Type B pancreatic cell (in vitro differentiated cells): ENCODE measurements around the gene IFFO2. TPM values are rescaled to one million over a fixed set of nuclear protein-coding genes. Genes with fewer than 3 reads are reported as not detected.

Experiments used
- DNase-seq: peaks from one replicate; pipeline ENCODE4 v3.0.0; 2021; ENCODE audit warnings: mixed read lengths; ENCODE audit not compliant: unreplicated experiment; ENCODE audit errors: extremely low spot score
- H3K27ac Mint-ChIP-seq: 2 replicates; pipeline ENCODE4 v1.8.0; 2021; ENCODE audit warnings: mild to moderate bottlenecking, mixed read lengths
- H3K27me3 Mint-ChIP-seq: 2 replicates; pipeline ENCODE4 v1.8.0; 2021; ENCODE audit warnings: mixed read lengths
- H3K36me3 Mint-ChIP-seq: 2 replicates; pipeline ENCODE4 v1.8.0; 2021; ENCODE audit warnings: mixed read lengths
- H3K4me1 Mint-ChIP-seq: one replicate; pipeline ENCODE4 v1.8.0; 2021; ENCODE audit warnings: mixed read lengths; ENCODE audit not compliant: unreplicated experiment
- H3K4me3 Mint-ChIP-seq: 2 replicates; pipeline ENCODE4 v1.8.0; 2021; ENCODE audit warnings: mild to moderate bottlenecking, mixed read lengths
- H3K9me3 Mint-ChIP-seq: 2 replicates; pipeline ENCODE4 v1.8.0; 2021; ENCODE audit warnings: mixed read lengths
- CTCF ChIP-seq: fragments of 200-600 bp; sonication (generic); conservative IDR thresholded peaks from 2 replicates; pipeline ENCODE4 v1.5.0; 2021; ENCODE audit warnings: antibody characterized with exemption, mild to moderate bottlenecking
- total RNA-seq: library from RNA; stranded (reverse); gene quantifications from 2 replicates; pipeline ENCODE4 v1.2.1, GENCODE V29; 2021; ENCODE audit warnings: low replicate concordance

Gene IFFO2
- total RNA-seq, 1 donor from 2014 or later: 11.3 TPM

- no peak for TF ChIP-seq CTCF
- DNase-seq: no peak
- Mint-ChIP-seq H3K36me3 (no peaks in the 10 kb centered on the region), H3K27ac (no peak overlapping the region), H3K4me3 (no peak overlapping the region), H3K9me3 (no peaks in the 10 kb centered on the region), H3K27me3 (peaks cover 26% of the 10 kb centered on the region), H3K4me1 (no peaks in the 10 kb centered on the region)
Measured at GRCh38 chr1:18977428-18977827, 21.0 kb upstream of the IFFO2 start.

GRCh38 chr1:18976096-18976495 is 19.6 kb upstream of the IFFO2 start:
- TF ChIP-seq CTCF: no peak
- Mint-ChIP-seq H3K36me3 (no peaks in the 10 kb centered on the region), H3K27me3 (peaks cover 20% of the 10 kb centered on the region), H3K27ac (no peak overlapping the region), H3K4me3 (no peak overlapping the region), H3K9me3 (no peaks in the 10 kb centered on the region), H3K4me1 (no peaks in the 10 kb centered on the region)
- no peak for DNase-seq

DNA sequence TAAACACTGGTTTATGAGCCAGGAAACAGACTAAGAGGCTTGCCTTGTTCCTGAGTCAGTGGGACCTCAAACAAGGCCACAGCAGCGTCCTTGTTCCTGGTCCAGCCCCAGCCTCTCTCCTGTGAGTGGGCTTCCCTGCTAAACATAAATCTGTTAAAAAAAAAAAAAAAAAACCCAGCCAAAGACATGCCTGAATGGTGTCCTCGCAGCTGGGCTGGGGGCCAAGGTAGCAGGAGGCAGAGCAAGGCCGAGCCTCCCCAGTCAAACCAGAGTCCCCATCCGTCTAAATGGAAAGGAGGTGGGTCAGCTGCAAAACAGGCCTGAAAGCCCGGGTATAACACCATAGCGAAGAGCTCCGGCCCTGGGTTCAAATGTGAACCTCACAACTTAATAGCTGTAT is 18.1 kb upstream of the IFFO2 start:
- no peak overlapping the region for H3K27ac Mint-ChIP-seq
- no peak overlapping the region for H3K4me3 Mint-ChIP-seq
- no peaks in the 10 kb centered on the region for H3K36me3 Mint-ChIP-seq
- no peak for TF ChIP-seq CTCF
- H3K27me3 Mint-ChIP-seq: peaks cover 12% of the 10 kb centered on the region
- H3K4me1 Mint-ChIP-seq: no peaks in the 10 kb centered on the region
- no peak for DNase-seq
- H3K9me3 Mint-ChIP-seq: no peaks in the 10 kb centered on the region

DNA sequence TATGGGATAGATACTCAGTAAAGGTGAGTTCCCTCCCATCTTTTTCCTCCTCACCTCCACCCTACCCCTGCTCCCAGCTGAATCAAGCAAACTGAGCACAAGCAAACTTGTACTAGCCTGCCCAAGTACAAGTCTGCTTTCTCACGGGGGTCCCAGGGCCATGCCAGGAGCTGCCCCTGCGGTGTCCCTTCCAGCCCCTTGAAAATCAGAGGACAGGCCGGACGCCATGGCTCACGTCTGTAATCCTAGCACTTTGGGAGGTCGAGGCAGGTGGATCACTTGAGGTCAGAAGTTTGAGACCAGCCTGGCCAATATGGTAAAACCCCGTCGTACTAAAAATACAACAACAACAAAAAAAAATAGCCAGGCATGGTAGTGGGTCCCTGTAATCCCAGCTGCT is 17.5 kb upstream of the IFFO2 start:
- Mint-ChIP-seq H3K27me3 (peaks cover 10% of the 10 kb centered on the region), H3K36me3 (no peaks in the 10 kb centered on the region), H3K4me1 (no peaks in the 10 kb centered on the region), H3K27ac (no peak overlapping the region), H3K9me3 (no peaks in the 10 kb centered on the region), H3K4me3 (no peak overlapping the region)
- no peak for DNase-seq
- no peak for TF ChIP-seq CTCF

DNA sequence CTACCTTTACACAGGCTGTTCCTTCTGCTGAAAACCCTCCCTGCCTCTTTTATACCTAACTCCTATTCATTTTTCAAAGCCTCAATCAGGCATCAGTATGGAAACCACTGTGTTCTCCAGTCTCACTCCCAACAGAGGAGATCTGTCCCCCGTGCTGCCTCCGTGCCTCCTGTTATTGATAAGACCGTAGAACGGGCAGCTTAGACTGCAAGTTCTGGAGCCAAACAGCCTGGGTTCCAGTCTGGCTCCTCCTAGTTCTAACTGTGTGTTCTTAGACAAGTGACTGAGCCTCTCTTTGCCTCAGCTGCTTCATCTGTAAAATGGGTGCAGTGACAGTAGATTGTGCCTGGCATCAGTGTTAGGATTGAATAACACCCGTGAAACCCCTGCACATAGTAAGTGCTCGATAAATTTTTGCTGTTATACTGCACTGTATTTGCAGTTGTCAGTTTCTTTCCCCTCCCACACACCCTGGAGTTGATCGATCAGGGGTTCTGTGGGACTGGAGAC is 17.0 kb upstream of the IFFO2 start:
- Mint-ChIP-seq H3K4me1 (no peaks in the 10 kb centered on the region), H3K27ac (no peak overlapping the region), H3K36me3 (no peaks in the 10 kb centered on the region), H3K4me3 (no peak overlapping the region), H3K9me3 (no peaks in the 10 kb centered on the region), H3K27me3 (peaks cover 8% of the 10 kb centered on the region)
- DNase-seq: no peak
- no peak for TF ChIP-seq CTCF

GRCh38 chr1:18972991-18973390 is 16.5 kb upstream of the IFFO2 start:
- no peak overlapping the region for H3K27ac Mint-ChIP-seq
- DNase-seq: no peak
- peaks cover 9% of the 10 kb centered on the region for H3K27me3 Mint-ChIP-seq
- TF ChIP-seq CTCF: no peak
- no peaks in the 10 kb centered on the region for H3K4me1 Mint-ChIP-seq
- no peaks in the 10 kb centered on the region for H3K36me3 Mint-ChIP-seq
- H3K9me3 Mint-ChIP-seq: no peaks in the 10 kb centered on the region
- H3K4me3 Mint-ChIP-seq: no peak overlapping the region
